G401.6 (cell line): ENCODE measurements around the gene NDUFS6.

Experiments used
- FAIRE-seq: peaks from 2 replicates; lab custom pipeline; 2012; peaks lifted over from hg19 to GRCh38; lab: Jason Lieb, UNC

Gene NDUFS6

GRCh38 chr5:1855075-1855474, 53.9 kb downstream of the NDUFS6 start:
- FAIRE-seq, result no peak

GRCh38 chr5:1855596-1855995, 54.4 kb downstream of the NDUFS6 start:
- FAIRE-seq, result no peak

DNA sequence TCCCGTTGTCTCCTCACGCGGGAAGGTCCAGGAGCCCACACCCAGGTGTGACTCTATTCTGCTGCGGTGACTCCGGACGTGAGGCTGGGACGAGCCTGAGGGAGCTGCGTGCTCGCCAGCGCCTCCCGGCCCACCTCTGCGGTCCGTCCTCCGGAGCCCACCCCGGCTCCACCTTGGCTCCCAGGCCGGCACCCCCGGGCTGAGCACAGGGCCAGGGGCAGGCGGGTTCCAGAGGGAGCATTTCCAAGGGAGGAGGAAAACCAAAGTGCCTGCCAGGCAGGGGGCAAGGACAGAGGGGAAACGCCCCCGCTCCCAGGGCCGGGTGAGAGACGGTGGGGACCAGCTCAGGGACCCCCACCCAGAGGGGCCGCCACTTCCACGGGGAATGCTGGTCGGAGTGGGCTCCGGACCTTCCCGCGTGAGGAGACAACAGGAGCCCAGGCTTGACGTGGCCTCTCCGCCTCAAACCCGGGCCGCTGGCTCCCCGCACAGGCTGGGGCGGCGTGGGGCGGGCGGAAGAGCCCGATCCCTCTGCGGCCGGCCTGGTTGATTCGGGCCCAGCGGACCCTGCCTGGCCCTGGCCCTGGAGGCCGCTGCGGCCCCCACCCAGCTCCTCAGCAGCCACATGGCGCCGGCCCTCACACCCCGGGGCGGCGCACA, 55.5 kb downstream of the NDUFS6 start:
- FAIRE-seq, result no peak

DNA sequence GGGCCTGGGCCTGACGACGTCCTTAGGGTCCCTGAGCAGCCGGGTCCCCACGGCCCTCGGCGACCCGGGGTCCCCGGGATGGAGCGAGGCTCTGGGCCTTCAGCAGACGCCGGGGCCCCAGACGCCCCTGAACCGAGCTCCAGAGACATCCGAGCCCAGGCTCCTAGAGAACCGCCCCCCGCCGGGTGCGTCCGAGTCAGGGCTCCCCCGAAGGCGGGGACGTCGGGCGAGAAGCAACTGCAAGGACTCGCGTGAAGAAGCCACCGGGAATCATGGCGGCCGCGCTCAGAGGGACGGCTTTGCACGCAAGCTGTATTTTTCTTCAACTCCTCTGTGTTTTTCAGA, 56.0 kb downstream of the NDUFS6 start:
- no peak for FAIRE-seq

- no peak for FAIRE-seq
Measured at GRCh38 chr5:1858436-1858835, 57.2 kb downstream of the NDUFS6 start.

- no peak for FAIRE-seq
Measured at GRCh38 chr5:1859099-1859498, 57.9 kb downstream of the NDUFS6 start.

GRCh38 chr5:1860021-1860610, 58.9 kb downstream of the NDUFS6 start:
- FAIRE-seq, result no peak

DNA sequence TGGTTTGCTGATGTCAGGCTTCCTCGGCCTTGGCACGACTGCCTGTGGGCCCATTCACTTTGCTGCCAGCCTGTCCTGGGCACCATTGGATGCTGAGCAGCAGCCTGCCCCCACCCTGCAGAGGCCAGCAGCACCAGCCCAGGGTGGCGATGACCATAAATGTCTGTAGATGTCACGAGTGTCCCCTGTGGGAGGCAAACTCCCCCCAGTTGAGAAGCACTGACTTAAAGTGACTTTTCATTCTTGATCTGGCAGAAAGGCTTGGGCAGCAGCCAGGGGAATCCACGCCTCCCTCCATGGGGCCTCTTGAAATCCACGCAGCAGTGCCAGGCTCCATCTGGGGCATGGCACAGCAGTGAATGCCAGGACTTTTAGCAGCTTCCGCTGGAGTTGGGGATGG, 59.7 kb downstream of the NDUFS6 start:
- no peak for FAIRE-seq

DNA sequence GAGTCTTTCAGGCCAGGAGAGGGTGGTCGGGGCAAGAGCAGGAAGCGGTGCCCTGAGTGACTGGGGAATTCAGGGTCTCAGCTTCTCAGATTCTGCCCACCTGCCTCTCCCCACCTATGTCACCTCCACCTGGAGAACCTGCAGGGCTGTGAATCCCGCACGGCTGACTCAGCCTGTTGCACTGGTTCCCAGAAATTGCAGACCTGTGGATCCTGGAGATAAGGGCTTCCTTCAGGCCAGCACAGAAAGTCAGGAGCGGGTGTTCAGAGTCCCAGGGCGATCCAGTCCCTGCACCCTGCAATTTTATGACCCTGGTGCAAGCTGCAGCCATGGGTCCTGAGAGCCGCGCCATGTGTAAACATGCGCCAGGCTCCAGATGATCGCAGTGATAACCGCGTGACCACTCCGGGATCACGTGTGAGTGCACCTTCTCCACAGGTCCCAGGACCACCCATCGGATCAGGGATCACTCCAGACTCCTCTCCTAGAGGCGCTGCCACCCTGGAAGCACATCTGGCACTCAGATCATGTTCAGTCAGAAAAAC, 63.8 kb downstream of the NDUFS6 start:
- FAIRE-seq, result no peak

GRCh38 chr5:1865486-1865885, 64.3 kb downstream of the NDUFS6 start:
- no peak for FAIRE-seq
